NCI-H82 (cell line): ENCODE measurements around the gene PRSS36.
"Not testable (repeated sequence)": the region's sequence is repeated elsewhere in the genome, so short reads cannot be mapped to it uniquely, and the experiment has no call there.

Experiments used
- DNase-seq: peaks from one replicate; lab custom pipeline; 2025; lab: John Stamatoyannopoulos, UW

Gene PRSS36

GRCh38 chr16:31141489-31142108, 8.3 kb downstream of the PRSS36 start:
- no peak for DNase-seq

- DNase-seq = not testable (repeated sequence)
These were observed 8.8 kb downstream of the PRSS36 start for GRCh38 chr16:31141071-31141469.

GRCh38 chr16:31138621-31139578, 11.0 kb downstream of the PRSS36 start:
- DNase-seq = no peak

GRCh38 chr16:31136822-31137499, 12.9 kb downstream of the PRSS36 start:
- DNase-seq = not testable (repeated sequence)

- DNase-seq = no peak
These were observed 13.6 kb downstream of the PRSS36 start for GRCh38 chr16:31136287-31136662.

GRCh38 chr16:31135535-31136286, 14.2 kb downstream of the PRSS36 start, which contains the start of gene PRSS8:
TSS of gene PRSS8 (minus strand) at chr16:31135727. CDS start at chr16:31135498, 229 bp downstream.
- DNase-seq = peak; percentile 14

GRCh38 chr16:31134625-31135534, 15.0 kb downstream of the PRSS36 start:
- peak; percentile 87 for DNase-seq

GRCh38 chr16:31134091-31134571, 15.7 kb downstream of the PRSS36 start:
- no peak for DNase-seq

- no peak for DNase-seq
These were observed 16.8 kb downstream of the PRSS36 start for GRCh38 chr16:31133046-31133501.

- no peak for DNase-seq
These were observed 17.4 kb downstream of the PRSS36 start for GRCh38 chr16:31132303-31132979.

- no peak for DNase-seq
These were observed 18.0 kb downstream of the PRSS36 start for GRCh38 chr16:31131841-31132271.

- DNase-seq = no peak
These were observed 18.4 kb downstream of the PRSS36 start for GRCh38 chr16:31131416-31131815.

- DNase-seq = no peak
These were observed 19.0 kb downstream of the PRSS36 start for GRCh38 chr16:31130899-31131298.

- no peak for DNase-seq
These were observed 19.5 kb downstream of the PRSS36 start for GRCh38 chr16:31130336-31130891.

GRCh38 chr16:31129568-31130335, 20.1 kb downstream of the PRSS36 start:
- no peak for DNase-seq

GRCh38 chr16:31128711-31129567, 20.9 kb downstream of the PRSS36 start:
- no peak for DNase-seq

- DNase-seq = no peak
These were observed 22.7 kb downstream of the PRSS36 start for GRCh38 chr16:31127182-31127581.

- DNase-seq = no peak
These were observed 24.0 kb downstream of the PRSS36 start for GRCh38 chr16:31125844-31126243.
